ENCODE measurements around the gene FAM222A.

Gene FAM222A

GRCh38 chr12:109760031-109760929, 46.7 kb downstream of the FAM222A start:
- no peak for DNase-seq (ENCODE audit: low spot score)

- DNase-seq (ENCODE audit: low spot score), result no peak
These were observed 47.6 kb downstream of the FAM222A start for GRCh38 chr12:109760930-109761921.

GRCh38 chr12:109762071-109762672, 48.5 kb downstream of the FAM222A start:
- DNase-seq (ENCODE audit: low spot score), result no peak

GRCh38 chr12:109762673-109763191, 49.1 kb downstream of the FAM222A start:
- DNase-seq (ENCODE audit: low spot score), result no peak

- DNase-seq (ENCODE audit: low spot score), result no peak
These were observed 49.7 kb downstream of the FAM222A start for GRCh38 chr12:109763201-109763841.

- DNase-seq (ENCODE audit: low spot score), result no peak
These were observed 50.5 kb downstream of the FAM222A start for GRCh38 chr12:109764123-109764522.

- DNase-seq (ENCODE audit: low spot score), result no peak
These were observed 51.3 kb downstream of the FAM222A start for GRCh38 chr12:109764776-109765445.

- DNase-seq (ENCODE audit: low spot score), result no peak
These were observed 51.8 kb downstream of the FAM222A start for GRCh38 chr12:109765446-109765810.

GRCh38 chr12:109766251-109766778, 52.7 kb downstream of the FAM222A start:
- no peak for DNase-seq (ENCODE audit: low spot score)

GRCh38 chr12:109767456-109767855, 53.8 kb downstream of the FAM222A start:
- no peak for DNase-seq (ENCODE audit: low spot score)

GRCh38 chr12:109767991-109768900, 54.6 kb downstream of the FAM222A start:
- no peak for DNase-seq (ENCODE audit: low spot score)

GRCh38 chr12:109768901-109769670, 55.5 kb downstream of the FAM222A start:
- DNase-seq (ENCODE audit: low spot score), result no peak

- no peak for DNase-seq (ENCODE audit: low spot score)
These were observed 56.7 kb downstream of the FAM222A start for GRCh38 chr12:109770104-109770860.

- no peak for DNase-seq (ENCODE audit: low spot score)
These were observed 57.4 kb downstream of the FAM222A start for GRCh38 chr12:109770861-109771670.

- no peak for DNase-seq (ENCODE audit: low spot score)
These were observed 58.4 kb downstream of the FAM222A start for GRCh38 chr12:109771746-109772621.
